NCI-H187 treated with DMSO at 0.1 percent for 48 hours (cell line): ENCODE data around the gene DHX34.
"Not testable (repeated sequence)": the region's sequence is repeated elsewhere in the genome, so short reads cannot be mapped to it uniquely, and the experiment has no call there.

Source experiments
- DNase-seq: peaks from one replicate; lab custom pipeline; 2025; lab: John Stamatoyannopoulos, UW

The DHX34 gene

DNA sequence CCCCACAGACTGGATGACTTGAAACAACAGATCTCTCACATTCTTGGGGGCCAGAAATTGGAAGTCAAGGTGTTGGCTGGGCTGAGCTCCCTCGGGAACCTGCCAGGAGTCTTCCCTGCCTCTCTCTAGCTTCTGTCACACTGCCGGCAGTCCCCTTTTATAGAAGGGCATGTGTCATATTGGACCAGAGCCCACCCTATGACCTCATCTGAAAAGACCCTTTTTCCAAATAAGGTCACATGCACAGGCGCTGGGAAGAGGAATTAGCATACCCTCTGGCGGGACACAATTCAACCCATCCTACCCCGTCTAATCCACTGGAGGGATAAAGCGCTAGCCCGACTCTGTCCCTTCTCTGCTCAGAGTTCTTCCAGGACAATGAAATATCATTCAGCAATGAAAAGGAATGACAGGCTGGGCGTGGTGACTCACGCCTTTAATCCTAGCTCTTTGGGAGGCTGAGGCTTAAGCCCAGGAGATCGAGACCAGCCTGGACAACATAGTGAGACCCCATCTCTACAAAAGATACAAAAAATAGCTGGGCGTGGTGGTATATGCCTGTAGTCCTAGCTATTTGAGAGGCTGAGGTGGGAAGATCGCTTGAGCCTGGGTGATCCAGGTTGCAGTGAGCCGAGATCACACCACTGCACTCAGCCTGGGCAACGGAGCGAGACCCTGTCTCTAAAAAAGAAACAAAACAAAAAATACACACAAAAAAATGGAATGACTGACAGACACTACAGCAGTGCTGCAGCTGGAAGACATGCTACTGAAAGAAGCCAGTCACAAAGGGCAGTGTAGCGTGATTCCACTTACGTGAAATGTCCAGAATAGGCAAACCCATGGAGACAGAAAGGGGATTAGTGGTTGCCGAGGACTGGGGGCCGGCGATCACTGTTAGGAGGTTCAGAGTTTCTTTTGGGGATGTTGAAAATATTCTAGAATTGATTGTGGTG lies 41.7 kb downstream of the DHX34 start:
- no peak for DNase-seq

DNA sequence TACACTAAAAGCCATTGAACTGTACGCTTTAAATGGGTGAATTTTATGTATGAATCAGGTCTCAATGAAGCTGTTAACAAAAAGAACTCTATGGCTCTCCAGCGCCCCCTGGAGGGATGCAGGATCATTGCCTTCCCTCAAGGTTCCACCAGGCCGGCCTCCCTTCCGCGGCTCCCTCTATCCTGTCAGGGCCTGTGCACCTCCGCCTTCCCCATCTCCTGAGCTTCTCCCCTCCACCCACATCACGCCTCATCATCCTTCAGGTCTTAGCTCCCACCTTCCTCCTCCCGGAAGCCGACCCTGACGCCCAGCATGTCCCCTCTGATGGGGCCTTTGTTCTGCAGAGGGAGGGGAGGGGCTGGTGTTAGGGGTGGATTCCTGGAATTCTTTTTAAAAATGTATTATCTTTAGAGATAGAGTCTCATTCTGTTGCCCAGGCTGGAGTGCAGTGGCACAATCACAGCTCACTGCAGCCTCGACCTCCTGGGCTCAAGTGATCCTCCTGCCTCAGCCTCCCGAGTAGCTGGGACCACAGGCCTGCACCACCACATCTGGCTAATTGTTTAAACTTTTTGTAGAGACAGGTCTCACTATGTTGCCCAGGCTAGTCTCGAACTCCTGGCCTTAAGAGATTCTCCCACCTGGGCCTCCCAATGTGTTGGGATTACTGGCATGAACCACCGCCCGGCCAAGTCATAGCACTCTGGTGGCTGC lies 42.6 kb downstream of the DHX34 start:
- no peak for DNase-seq

DNA sequence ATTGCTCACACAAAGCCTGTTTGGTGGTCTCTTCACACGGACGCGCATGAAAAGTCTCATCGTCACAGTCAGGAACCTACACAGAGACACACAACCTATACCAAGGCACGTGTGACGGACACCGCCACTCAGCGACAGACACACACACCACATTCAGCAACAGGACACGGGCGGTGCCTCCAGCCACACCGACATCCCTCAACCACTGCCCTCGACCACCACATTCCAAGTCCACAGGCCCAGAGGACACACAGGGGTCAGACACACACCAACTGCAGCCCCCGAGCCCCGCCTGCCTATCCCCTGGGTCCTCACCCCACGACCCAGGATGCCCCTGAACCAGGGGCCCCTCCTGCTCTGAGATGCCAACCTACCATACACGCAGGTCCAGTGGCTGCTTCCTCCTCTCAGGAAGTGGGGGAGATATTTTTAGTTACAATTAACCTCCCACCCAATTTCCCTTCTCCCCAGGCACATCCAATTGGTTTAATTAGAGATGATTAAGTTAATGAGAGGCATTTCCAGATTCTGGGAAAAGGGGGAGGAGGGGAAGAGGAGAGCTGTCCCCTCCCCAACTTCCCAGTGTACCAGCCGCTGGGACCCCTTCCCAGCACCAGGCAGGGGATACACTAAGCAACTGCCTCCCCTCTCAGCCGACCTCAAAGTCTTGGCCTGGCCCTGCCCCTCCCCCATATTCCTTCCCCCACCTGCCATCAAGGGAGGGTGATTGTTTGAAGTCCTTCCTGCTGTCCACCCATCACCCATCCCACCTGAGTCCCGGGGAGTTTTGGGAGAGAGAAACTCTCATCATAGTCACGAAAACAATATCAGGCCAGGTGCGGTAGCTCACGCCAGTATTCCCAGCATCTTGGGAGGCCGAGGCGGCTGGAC lies 49.8 kb downstream of the DHX34 start:
- DNase-seq: no peak

DNA sequence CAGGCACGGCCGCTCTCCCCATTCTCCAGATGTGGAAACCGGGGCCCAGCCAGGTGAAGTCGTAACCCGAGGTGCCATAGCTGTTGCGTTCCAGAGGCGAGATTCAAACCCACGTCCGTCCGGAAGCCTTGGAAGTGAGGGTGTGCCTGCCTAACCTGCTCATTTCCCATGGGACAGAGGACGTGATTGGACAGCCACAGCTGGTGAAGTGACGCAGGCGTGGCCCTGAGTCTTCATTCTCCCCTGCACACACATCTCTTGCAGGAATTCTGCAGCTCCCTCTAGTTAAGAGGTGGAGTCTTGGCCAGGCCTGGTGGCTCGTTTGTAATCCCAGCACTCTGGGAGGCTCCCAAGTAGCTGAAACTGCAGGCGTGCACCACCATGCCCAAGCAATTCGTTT lies 53.4 kb downstream of the DHX34 start:
- DNase-seq: no peak

DNA sequence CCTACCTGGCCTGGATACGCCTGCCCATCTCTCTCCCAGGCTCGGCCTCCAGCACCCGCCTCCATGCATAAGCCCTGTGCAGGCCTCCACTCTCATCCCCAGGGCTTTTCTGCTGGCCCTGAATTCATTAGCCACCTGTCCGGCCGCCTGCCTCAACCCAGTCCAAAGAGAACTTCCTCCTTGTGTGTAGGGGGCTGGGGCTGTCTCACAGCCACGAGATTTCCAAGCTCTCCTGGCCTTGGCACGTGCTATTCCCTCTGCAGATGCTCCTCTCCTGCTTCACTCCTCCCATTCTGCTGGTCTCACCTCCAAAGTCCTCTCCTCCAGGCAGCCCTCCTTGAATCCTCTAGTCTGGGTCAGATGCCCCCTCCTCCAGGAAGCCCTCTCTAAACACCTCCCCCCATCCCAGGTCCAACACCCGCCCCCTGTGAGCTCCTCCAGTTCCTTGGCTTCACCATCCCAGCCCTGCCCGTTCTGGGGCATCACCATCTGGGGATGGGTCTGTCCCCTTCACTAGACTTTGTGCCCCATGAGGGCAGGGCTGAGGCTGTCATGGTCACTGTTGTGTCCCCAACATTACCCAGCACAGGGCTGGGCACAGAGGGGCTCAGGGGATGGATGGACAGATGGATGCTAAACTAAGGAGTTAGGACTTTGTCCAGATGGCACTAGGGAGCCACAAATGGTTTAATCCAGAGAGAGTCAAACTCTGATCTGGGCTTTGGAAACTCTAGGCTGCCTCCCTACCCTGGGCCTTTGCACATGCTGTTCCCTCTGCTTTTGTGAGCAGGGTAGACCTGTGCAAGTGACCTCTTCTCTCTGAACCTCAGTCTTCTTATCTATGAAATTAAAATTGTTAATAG lies 55.5 kb downstream of the DHX34 start:
- no peak for DNase-seq

DNA sequence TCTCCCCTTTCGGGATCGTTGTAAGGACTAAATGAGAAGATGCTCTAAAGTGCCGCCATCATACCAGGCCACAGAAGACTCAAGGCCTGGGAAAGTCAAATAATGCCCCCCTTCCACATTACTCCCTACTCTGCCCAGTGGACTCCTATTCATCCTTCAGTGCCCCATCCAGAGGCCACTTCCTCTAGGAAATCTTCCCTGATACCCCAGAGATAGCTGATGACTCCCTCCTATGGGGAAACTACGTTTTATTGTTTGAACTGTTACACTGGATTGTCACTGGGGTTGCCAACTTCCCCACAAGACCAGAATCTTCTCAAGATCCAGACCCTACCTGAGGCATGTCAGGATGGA lies 56.1 kb downstream of the DHX34 start:
- DNase-seq: no peak

DNA sequence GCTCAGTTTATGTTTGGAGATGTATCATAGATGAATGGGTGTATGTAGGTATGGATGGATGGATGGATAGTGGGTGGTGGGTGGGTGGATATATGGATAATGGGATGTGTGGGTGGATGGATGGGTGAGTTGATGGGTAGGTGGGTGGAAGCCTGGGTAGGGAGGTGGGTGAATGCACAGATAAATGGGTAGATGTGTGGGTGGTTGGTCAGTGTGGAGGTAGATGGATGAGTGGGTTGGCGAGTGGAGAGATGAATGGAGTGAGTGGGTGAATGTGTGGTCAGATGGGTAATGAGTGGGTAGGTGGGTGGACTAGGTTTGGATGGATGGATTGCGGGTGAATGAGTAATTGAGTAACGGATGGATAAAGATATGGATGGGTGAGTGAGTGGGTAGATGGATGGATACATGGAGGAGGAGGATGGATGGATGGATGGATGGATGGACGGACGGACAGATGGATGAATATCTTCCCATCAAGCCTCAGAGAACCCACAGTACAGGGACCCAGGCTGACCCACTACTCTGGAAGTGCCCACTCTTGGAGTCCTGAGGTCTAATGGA lies 56.8 kb downstream of the DHX34 start:
- DNase-seq: no peak

DNA sequence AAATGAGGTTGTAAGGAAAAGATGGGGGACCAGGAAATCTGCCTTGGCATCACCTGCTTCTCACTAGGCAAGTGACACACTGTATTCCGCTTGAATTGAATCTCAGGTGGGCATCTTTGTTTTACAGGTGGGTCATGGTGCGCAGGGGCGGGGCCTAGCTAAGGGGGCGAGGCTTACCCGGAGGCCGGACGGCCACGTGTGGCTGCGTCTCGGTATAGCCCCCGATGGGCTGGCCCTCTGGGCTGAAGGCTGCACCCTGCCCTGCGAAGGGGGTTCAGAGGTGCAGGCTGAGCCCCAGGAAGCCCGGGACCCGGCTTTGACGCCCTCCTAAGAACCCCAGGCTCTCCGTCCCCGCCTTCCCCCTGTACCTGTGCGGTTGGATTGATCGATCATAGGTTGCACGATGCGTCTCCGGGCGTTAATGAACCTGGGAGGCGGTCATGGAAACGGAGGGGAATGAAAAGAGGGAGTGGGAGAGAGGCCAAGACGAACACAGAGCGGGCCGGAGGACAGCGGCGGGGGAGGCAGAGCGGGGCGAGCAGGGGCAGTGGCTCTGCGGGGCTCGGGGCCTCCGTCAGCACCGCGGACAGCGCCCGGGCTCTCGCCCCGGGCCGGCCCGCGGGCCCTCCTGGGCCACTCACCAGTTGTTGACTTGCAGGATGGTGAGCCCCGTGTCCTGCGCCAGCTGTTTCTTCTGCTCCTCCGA lies 57.7 kb downstream of the DHX34 start:
- DNase-seq: no peak

DNA sequence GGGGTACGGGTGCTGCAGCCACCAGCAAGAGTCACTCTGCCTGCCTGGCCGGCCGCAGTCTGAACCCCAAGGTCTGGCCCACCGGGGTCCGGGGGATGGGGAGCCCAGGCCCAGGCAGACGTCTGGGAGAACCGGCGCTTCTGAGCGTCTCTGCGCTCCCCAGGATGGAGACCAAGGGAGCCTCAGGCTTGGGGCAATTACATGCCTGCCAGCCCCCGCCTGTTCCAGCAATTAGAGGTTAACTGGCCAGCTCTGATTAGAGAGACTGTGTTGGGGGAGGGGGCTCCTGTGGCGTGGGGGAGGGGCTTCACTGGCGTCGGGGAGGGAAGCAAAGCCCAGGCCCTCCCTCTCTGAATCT lies 58.3 kb downstream of the DHX34 start:
- no peak for DNase-seq

DNA sequence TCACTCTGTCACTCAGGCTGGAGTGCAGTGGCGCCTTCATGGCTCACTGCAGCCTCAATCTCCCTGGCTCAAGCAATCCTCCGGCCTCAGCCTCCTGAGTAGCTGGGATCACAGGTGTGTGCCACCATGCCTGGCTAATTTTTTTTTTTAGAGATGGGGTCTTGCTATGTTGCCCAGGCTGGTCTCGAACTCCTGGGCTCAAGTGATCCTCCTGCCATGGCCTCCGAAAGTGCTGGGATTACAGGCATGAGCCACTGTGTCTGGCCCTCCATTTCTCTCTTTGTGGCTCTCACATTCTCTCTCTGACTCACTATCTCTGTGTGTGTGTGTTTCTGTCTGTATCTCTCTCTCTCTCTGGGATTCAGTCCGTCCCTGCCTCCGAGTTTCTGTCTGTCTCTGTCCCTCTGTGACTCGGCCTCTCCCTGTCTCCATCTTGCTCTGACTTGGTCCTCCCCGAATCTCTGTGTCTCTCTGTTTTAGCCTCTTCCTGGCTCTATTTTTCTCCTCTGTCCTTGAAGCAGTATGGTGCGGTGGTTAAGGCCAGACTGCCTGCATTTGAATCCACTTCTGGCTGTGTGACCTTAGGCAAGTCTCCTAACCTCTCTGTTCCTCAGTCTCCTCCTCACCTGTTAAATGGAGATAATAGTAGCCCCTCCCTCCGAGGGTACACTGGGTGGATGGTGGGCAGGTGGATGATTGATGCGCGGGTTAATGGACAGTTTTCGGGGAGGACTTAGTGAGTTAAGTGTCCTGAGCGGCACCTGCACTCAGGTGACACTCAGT lies 59.2 kb downstream of the DHX34 start:
- DNase-seq: no peak

DNA sequence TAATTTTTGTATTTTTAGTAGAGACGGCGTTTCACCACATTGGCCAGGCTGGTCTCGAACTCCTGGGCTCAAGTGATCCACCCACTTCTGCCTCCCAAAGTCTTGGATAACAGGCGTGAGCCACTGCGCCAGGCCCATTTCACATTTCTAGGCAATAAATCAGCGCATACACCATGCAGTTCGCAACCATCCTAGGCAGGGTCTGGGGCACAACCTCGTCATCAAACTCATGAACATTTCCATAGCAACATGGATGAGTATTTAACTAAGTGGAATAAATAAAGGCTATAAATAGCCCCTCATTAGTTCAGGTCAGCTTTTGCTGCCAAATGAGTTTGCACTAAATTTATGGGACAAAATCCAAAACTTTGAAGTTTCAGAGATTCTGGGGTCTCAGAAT lies 62.0 kb downstream of the DHX34 start:
- DNase-seq: no peak

DNA sequence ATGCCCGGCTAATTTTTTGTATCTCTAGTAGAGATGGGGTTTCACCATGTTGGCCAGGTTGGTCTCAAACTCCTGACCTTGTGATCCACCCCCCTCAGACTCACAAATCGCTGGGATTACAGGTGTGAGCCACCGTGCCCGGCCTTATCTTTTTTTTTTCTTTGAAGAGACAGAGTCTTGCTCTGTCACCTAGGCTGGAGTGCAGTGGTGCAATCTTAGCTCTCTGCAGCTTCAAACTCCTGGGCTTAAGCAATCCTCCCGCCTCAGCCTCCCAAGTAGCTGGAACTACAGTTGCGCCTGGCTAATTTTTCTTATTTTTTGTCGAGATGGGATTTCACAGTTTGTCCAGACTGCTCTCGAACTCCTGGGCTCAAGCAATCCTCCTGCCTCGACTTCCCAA lies 62.6 kb downstream of the DHX34 start:
- not testable (repeated sequence) for DNase-seq

DNA sequence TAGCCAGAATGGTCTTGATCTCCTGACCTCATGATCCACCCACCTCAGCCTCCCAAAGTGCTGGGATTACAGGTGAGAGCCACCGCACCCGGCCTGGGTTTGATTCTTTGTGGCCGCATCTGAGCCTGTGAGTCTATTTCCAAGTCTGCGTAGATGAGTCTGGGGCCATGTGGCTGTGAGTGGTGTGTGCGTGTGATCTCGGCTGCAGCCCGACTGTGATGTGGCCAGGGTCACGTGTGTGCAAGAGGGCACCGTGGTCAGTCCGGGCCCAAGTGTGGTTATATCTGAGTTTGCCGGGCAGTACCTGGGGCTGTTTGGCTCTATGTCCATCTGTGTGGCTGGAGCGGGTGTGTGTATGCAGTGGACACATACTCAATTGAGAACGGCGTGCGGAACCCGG lies 64.8 kb downstream of the DHX34 start:
- no peak for DNase-seq

DNA sequence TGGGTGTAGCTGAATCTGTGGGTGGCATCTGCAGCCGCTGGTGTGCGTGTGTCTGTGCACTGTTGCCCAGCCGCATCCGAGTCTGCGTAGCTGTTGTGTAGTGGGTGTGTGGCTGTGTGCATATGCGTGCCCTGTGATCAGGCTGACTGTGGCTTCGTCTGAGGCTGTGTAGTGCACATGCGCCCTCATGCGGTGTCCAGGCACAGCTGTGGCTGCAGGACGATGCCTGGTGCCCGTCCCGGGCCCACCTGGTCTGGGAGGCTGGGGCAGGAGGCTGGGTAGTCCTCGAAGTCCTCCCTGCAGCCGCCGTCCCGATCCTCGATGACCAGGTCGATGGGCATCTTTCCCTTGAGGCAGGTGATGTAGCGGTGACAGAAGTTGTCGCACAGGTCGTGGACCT lies 65.4 kb downstream of the DHX34 start:
- no peak for DNase-seq

DNA sequence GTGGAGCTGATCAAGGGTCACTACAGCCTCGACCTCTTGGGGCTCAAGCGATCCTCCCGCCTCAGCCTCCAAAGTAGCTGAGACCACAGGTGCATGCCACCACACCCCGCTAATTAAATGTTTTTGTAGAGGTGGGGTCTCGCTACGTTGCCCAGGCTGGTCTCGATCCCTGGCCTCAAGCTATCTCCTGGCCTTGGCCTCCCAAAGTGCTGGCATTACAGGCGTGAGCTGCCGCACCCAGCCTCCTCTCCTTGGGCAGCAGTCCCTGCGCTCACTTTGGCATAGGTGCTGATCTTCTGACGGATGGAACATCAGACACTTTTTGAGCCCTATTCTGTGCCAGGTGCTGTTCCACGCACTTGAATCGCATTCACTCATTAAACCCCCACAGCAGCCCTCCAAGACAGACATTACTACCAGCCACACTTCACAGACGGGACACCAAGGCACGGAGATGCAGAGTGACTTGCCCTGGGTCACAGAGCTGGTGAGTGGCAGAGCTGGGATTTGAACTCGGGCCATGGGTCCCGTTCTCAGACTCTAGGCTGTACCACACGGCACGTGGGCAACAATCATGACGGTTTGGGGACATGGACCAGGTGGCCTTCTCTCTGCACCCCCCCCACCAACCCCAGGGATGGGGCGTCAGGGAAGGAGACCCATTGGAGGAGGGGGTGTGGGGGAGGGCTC lies 67.0 kb downstream of the DHX34 start:
- no peak for DNase-seq

DNA sequence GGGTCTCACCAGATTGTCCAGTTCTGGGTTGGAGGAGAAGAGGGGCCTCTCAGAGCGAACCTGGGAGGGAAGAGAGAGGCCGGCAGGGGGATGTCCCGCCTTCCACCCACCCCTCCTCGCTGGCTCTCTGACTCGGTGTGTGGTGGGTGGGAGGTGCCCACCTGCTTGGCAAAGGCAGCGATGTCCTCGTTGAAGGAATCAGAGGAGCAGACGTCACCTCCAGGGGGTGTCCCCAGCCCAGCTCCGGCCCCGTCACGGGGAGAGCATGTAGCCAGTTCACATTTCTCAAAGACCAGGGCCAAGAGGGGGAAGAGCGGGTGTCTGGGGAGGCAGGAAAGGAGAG lies 67.5 kb downstream of the DHX34 start:
- DNase-seq: no peak

DNA sequence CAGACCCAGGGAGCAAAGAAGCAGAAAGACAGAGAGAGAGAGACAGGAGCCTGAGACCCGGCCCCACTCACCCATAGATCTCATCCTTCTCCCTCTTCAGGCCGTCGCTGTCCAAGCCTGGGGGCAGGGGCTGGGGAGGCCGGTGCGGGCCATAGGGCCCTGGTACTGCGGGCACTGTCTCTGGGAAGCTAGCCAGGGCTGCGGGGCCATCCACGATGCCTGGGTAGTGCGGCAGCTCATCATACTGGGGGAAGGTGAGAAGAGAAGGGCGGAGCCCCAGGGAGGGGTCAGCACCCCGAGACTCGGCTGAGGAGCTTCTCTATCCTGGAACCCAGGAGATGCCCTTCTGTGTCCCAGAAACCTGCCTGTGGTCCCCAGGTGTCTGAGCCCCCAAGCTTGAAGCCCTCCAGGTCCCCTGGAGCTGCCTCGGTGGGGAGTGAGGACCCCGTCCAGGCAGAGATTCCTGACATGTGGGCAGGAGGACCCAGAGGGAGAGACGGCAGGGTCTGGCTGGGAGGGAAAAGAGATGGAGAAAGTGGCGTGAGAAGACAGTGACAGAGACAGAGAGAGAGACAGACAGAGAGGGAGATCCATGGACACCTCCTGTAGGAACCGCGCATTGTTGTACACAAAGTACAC lies 68.1 kb downstream of the DHX34 start:
- DNase-seq: no peak

DNA sequence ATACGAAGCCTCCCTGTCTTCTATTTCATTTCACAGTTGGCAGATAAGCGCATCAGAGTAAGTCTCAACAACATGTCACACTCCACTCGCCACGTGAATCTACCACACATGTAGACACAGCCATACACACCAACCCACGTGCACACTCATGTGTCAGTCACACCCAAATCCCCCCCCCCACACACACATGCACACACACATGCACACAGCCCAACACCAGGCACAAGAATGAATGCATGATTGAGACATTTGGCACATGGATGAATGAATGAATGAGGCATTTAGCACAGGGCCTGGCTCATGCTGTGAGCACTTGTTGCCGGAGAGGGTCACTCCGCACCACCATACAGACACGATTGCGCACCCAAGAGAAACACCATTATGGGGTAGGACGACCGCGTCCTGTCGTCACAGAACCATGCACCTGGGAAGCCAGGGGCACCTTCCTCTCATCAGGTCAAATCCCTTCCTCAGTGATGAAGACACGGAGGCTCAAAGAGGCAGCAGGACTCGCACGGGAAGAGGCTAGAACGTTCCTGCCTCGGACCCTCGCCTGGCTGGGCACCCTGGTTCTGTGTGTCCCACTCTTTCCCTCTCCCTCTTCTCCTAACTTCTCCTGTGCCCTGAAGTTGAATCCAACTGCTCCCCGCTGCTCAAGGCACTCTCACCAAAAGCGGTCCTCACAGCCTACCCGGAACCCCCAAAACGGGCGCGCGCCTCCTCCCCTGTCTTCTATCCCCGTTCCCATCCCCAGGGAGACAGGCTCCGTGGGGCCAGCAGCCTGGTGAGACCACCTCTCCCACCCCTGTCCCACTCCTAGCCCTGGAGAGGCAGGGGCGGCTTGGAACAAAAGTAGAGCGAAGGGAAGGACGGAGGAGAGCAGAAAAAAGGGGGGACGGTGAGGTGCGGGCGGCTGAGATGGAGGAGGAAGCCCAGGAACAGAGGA lies 68.9 kb downstream of the DHX34 start:
- DNase-seq: no peak
